Trophoblast cell (in vitro differentiated cells and primary cell): ENCODE measurements around the gene ASAH2.

Experiments
- DNase-seq, 2 donors: peaks; one replicate each; pipeline ENCODE4 v3.0.0-alpha.2; 2016
- H2AFZ ChIP-seq: 2 replicates; pipeline ENCODE4 v1.6.1; 2013; ENCODE audit warnings: low read length, moderate library complexity, mild to moderate bottlenecking; ENCODE audit not compliant: insufficient read depth, poor library complexity
- H2AK5ac ChIP-seq: 2 replicates; pipeline ENCODE4 v1.6.1; 2013; ENCODE audit warnings: mild to moderate bottlenecking, low read length
- H2BK120ac ChIP-seq: 2 replicates; pipeline ENCODE4 v1.6.1; 2013; ENCODE audit warnings: low read length, mild to moderate bottlenecking, moderate library complexity; ENCODE audit not compliant: insufficient read depth, poor library complexity
- H2BK12ac ChIP-seq: 2 replicates; pipeline ENCODE4 v1.6.1; 2013; ENCODE audit warnings: mild to moderate bottlenecking, low read length, moderate library complexity
- H2BK5ac ChIP-seq: 2 replicates; pipeline ENCODE4 v1.6.1; 2013; ENCODE audit warnings: low read length, low read depth, moderate library complexity, mild to moderate bottlenecking; ENCODE audit not compliant: poor library complexity
- H3K14ac ChIP-seq: 2 replicates; pipeline ENCODE4 v1.6.1; 2013; ENCODE audit warnings: mild to moderate bottlenecking, low read length
- H3K18ac ChIP-seq: 2 replicates; pipeline ENCODE4 v1.6.1; 2013; ENCODE audit warnings: mild to moderate bottlenecking, low read length
- H3K23ac ChIP-seq: 2 replicates; pipeline ENCODE4 v1.6.1; 2013; ENCODE audit warnings: low read length
- H3K27ac ChIP-seq: 2 replicates; pipeline ENCODE4 v1.5.1; 2013; ENCODE audit warnings: low read depth, mild to moderate bottlenecking, inconsistent platforms, low read length, moderate library complexity
- H3K27me3 ChIP-seq: 2 replicates; pipeline ENCODE4 v1.6.1; 2013; ENCODE audit warnings: inconsistent platforms, mild to moderate bottlenecking, low read length, moderate library complexity; ENCODE audit not compliant: insufficient read depth
- H3K36me3 ChIP-seq, 2 experiments: 1 replicate in 1 of 2; 2 replicates in 1 of 2; pipeline ENCODE4 v1.6.1; 2013; ENCODE audit warnings: low read length in 2 of 2, mild to moderate bottlenecking in 2 of 2, moderate library complexity in 1 of 2; ENCODE audit not compliant: insufficient read depth in 2 of 2, control insufficient read depth in 1 of 2
- H3K4ac ChIP-seq: 2 replicates; pipeline ENCODE4 v1.6.1; 2013; ENCODE audit warnings: low read depth, mild to moderate bottlenecking, low read length, moderate library complexity
- H3K4me1 ChIP-seq, 2 experiments: 1 replicate in 1 of 2; 2 replicates in 1 of 2; pipeline ENCODE4 v1.6.1; 2013; ENCODE audit warnings: low read length in 2 of 2, mild to moderate bottlenecking in 2 of 2, moderate library complexity in 1 of 2; ENCODE audit not compliant: insufficient read depth in 2 of 2, control insufficient read depth in 1 of 2
- H3K4me2 ChIP-seq: 2 replicates; pipeline ENCODE4 v1.6.1; 2013; ENCODE audit warnings: inconsistent platforms, mild to moderate bottlenecking, low read length, moderate library complexity
- H3K4me3 ChIP-seq: 2 replicates; pipeline ENCODE4 v1.5.1; 2013; ENCODE audit warnings: mild to moderate bottlenecking, low read depth, low read length, inconsistent platforms
- H3K79me1 ChIP-seq: one replicate; pipeline ENCODE4 v1.6.1; 2013; ENCODE audit warnings: low read length
- H3K79me2 ChIP-seq: 2 replicates; pipeline ENCODE4 v1.6.1; 2013; ENCODE audit warnings: low read length, mild to moderate bottlenecking; ENCODE audit not compliant: control insufficient read depth, insufficient read depth, poor library complexity
- H3K9ac ChIP-seq: 2 replicates; pipeline ENCODE4 v1.6.1; 2013; ENCODE audit warnings: mild to moderate bottlenecking, low read length
- H3K9me3 ChIP-seq: 2 replicates; pipeline ENCODE4 v1.6.1; 2013; ENCODE audit warnings: low read depth, mild to moderate bottlenecking, control low read depth, inconsistent platforms, low read length; ENCODE audit not compliant: insufficient read depth
- H4K12ac ChIP-seq: 2 replicates; pipeline ENCODE4 v1.6.1; 2013; ENCODE audit warnings: low read depth, mild to moderate bottlenecking, low read length, moderate library complexity
- H4K8ac ChIP-seq: 2 replicates; pipeline ENCODE4 v1.6.1; 2013; ENCODE audit warnings: low read depth, mild to moderate bottlenecking, low read length, moderate library complexity
- H4K91ac ChIP-seq: one replicate; pipeline ENCODE4 v1.6.1; 2013; ENCODE audit warnings: low read depth, mild to moderate bottlenecking, low read length, moderate library complexity
- WGBS: extraction: QIAGEN DNeasy Blood & Tissue Kit; methylation state at CpG from one replicate; pipeline ENCODE4 v1.1.7; 2013; ENCODE audit warnings: missing lambda C conversion rate; ENCODE audit not compliant: insufficient read length, insufficient coverage; ENCODE audit errors: extremely low coverage; 5-methylcytosine and 5-hydroxymethylcytosine counted together

The ASAH2 gene

GRCh38 chr10:50250096-50250854 is 1.0 kb downstream of the ASAH2 start:
- H2BK12ac ChIP-seq = no peak overlapping the region
- no peaks in the 10 kb centered on the region for H3K36me3 ChIP-seq
- no peak overlapping the region for H2BK120ac ChIP-seq
- no peak overlapping the region for H4K8ac ChIP-seq
- no peak overlapping the region for H4K91ac ChIP-seq
- H3K27ac ChIP-seq = no peak overlapping the region
- no peak overlapping the region for H2AK5ac ChIP-seq
- H2AFZ ChIP-seq = no peak overlapping the region
- no peak overlapping the region for H3K14ac ChIP-seq
- H3K9me3 ChIP-seq = no peaks in the 10 kb centered on the region
- no peak overlapping the region for H2BK5ac ChIP-seq
- H3K4ac ChIP-seq = no peak overlapping the region
- H3K4me2 ChIP-seq = no peak overlapping the region
- H3K18ac ChIP-seq = no peak overlapping the region
- no peaks in the 10 kb centered on the region for H3K79me2 ChIP-seq
- WGBS = no CpG with 5 or more reads among the region's 2 CpGs
- no peak overlapping the region for H3K4me3 ChIP-seq
- no peak overlapping the region for H3K9ac ChIP-seq
- no peaks in the 10 kb centered on the region for H3K4me1 ChIP-seq
- DNase-seq = no peak
- H4K12ac ChIP-seq = no peak overlapping the region
- no peak overlapping the region for H3K23ac ChIP-seq
- no peaks in the 10 kb centered on the region for H3K27me3 ChIP-seq
- no peaks in the 10 kb centered on the region for H3K79me1 ChIP-seq

GRCh38 chr10:50248598-50248997 is 2.7 kb downstream of the ASAH2 start:
- H3K27me3 ChIP-seq = no peaks in the 10 kb centered on the region
- no peak overlapping the region for H2BK5ac ChIP-seq
- no peaks in the 10 kb centered on the region for H3K79me2 ChIP-seq
- DNase-seq = no peak
- H3K4me3 ChIP-seq = no peak overlapping the region
- H3K79me1 ChIP-seq = no peaks in the 10 kb centered on the region
- no CpG with 5 or more reads among the region's 5 CpGs for WGBS
- H2BK120ac ChIP-seq = no peak overlapping the region
- H3K4ac ChIP-seq = no peak overlapping the region
- H4K12ac ChIP-seq = no peak overlapping the region
- no peak overlapping the region for H3K4me2 ChIP-seq
- H2AK5ac ChIP-seq = no peak overlapping the region
- H4K91ac ChIP-seq = no peak overlapping the region
- no peaks in the 10 kb centered on the region for H3K9me3 ChIP-seq
- H3K36me3 ChIP-seq = no peaks in the 10 kb centered on the region
- no peak overlapping the region for H3K18ac ChIP-seq
- no peak overlapping the region for H3K14ac ChIP-seq
- no peak overlapping the region for H4K8ac ChIP-seq
- H2BK12ac ChIP-seq = no peak overlapping the region
- no peak overlapping the region for H2AFZ ChIP-seq
- no peak overlapping the region for H3K9ac ChIP-seq
- no peak overlapping the region for H3K27ac ChIP-seq
- H3K4me1 ChIP-seq = no peaks in the 10 kb centered on the region
- H3K23ac ChIP-seq = no peak overlapping the region

GRCh38 chr10:50248062-50248461 is 3.3 kb downstream of the ASAH2 start:
- no peaks in the 10 kb centered on the region for H3K27me3 ChIP-seq

GRCh38 chr10:50244201-50244600 is 7.1 kb downstream of the ASAH2 start:
- Histone ChIP-seq H3K27ac (no peak overlapping the region), H3K9ac (peak overlapping the region; percentile 28), H3K27me3 (no peaks in the 10 kb centered on the region), H3K9me3 (no peaks in the 10 kb centered on the region), H3K4me3 (no peak overlapping the region), H2BK120ac (no peak overlapping the region), H3K79me1 (no peaks in the 10 kb centered on the region), H3K4ac (no peak overlapping the region), H3K79me2 (no peaks in the 10 kb centered on the region), H3K23ac (no peak overlapping the region), H3K4me2 (no peak overlapping the region), H3K36me3 (no peaks in the 10 kb centered on the region), H2AFZ (no peak overlapping the region), H3K4me1 (no peaks in the 10 kb centered on the region), H3K18ac (no peak overlapping the region), H4K12ac (no peak overlapping the region), H3K14ac (no peak overlapping the region), H2BK5ac (no peak overlapping the region), H2BK12ac (no peak overlapping the region), H2AK5ac (no peak overlapping the region), H4K8ac (no peak overlapping the region), H4K91ac (no peak overlapping the region)
- no peak for DNase-seq

More at GRCh38 chr10:50248062-50248461, 3.3 kb downstream of the ASAH2 start:
- Histone ChIP-seq H3K4me2 (no peak overlapping the region), H3K4me1 (no peaks in the 10 kb centered on the region), H3K79me2 (no peaks in the 10 kb centered on the region), H3K9me3 (no peaks in the 10 kb centered on the region), H3K27ac (no peak overlapping the region), H3K79me1 (no peaks in the 10 kb centered on the region), H3K14ac (no peak overlapping the region), H3K18ac (no peak overlapping the region), H3K23ac (no peak overlapping the region), H2BK12ac (no peak overlapping the region), H3K4ac (no peak overlapping the region), H4K91ac (no peak overlapping the region), H2AK5ac (no peak overlapping the region), H4K8ac (no peak overlapping the region), H3K9ac (no peak overlapping the region), H2AFZ (no peak overlapping the region), H3K36me3 (no peaks in the 10 kb centered on the region), H2BK5ac (no peak overlapping the region), H3K4me3 (no peak overlapping the region), H4K12ac (no peak overlapping the region), H2BK120ac (no peak overlapping the region)
- WGBS = no CpG with 5 or more reads among the region's 3 CpGs
- no peak for DNase-seq
